Stimulated activated CD4-positive, alpha-beta T cell treated with anti-CD3 and anti-CD28 coated beads, Interleukin-15, amount 100 ng/mL, for 48 hours (primary cell): ENCODE results near the gene IL1RAPL1.
"Not testable (repeated sequence)": the region's sequence is repeated elsewhere in the genome, so short reads cannot be mapped to it uniquely, and the experiment has no call there.

Experiments used
- DNase-seq, 2 donors: peaks; one replicate each; pipeline ENCODE4 v3.0.0-alpha.2; 2020; ENCODE audit warnings: low read depth in 2 of 2

The IL1RAPL1 gene

GRCh38 chrX:28626515-28626914 is 39.3 kb downstream of the IL1RAPL1 start:
- DNase-seq = no peak

GRCh38 chrX:28628120-28628519 is 40.9 kb downstream of the IL1RAPL1 start:
- DNase-seq = no peak

- no peak for DNase-seq
Observed at GRCh38 chrX:28638775-28639174, 51.5 kb downstream of the IL1RAPL1 start.

- DNase-seq = no peak
Observed at GRCh38 chrX:28639451-28639850, 52.2 kb downstream of the IL1RAPL1 start.

- DNase-seq = no peak
Observed at GRCh38 chrX:28649541-28649940, 62.3 kb downstream of the IL1RAPL1 start.

- DNase-seq = no peak
Observed at GRCh38 chrX:28651186-28651585, 63.9 kb downstream of the IL1RAPL1 start.

- DNase-seq = peak in 1 of 2 donors; percentile 17
Observed at GRCh38 chrX:28659269-28659668, 72.0 kb downstream of the IL1RAPL1 start.

- no peak for DNase-seq
Observed at GRCh38 chrX:28665778-28666177, 78.5 kb downstream of the IL1RAPL1 start.

- no peak for DNase-seq
Observed at GRCh38 chrX:28668303-28668702, 81.1 kb downstream of the IL1RAPL1 start.

GRCh38 chrX:28668957-28669356 is 81.7 kb downstream of the IL1RAPL1 start:
- DNase-seq = no peak

GRCh38 chrX:28670074-28670473 is 82.8 kb downstream of the IL1RAPL1 start:
- DNase-seq = no peak

GRCh38 chrX:28675173-28675572 is 87.9 kb downstream of the IL1RAPL1 start:
- no peak for DNase-seq

GRCh38 chrX:28693101-28693500 is 105.9 kb downstream of the IL1RAPL1 start:
- no peak for DNase-seq

- no peak for DNase-seq
Observed at GRCh38 chrX:28697732-28698131, 110.5 kb downstream of the IL1RAPL1 start.

- DNase-seq = no peak
Observed at GRCh38 chrX:28701222-28701621, 114.0 kb downstream of the IL1RAPL1 start.

- no peak for DNase-seq
Observed at GRCh38 chrX:28706964-28707363, 119.7 kb downstream of the IL1RAPL1 start.

GRCh38 chrX:28709421-28709820 is 122.2 kb downstream of the IL1RAPL1 start:
- DNase-seq = no peak

GRCh38 chrX:28717864-28718263 is 130.6 kb downstream of the IL1RAPL1 start:
- DNase-seq = no peak

GRCh38 chrX:28718450-28718849 is 131.2 kb downstream of the IL1RAPL1 start:
- DNase-seq = no peak

GRCh38 chrX:28719620-28720019 is 132.4 kb downstream of the IL1RAPL1 start:
- no peak for DNase-seq

GRCh38 chrX:28752330-28752729 is 165.1 kb downstream of the IL1RAPL1 start:
- no peak for DNase-seq

GRCh38 chrX:28756175-28756574 is 168.9 kb downstream of the IL1RAPL1 start:
- DNase-seq = no peak

- no peak for DNase-seq
Observed at GRCh38 chrX:28756647-28757046, 169.4 kb downstream of the IL1RAPL1 start.

- DNase-seq = no peak
Observed at GRCh38 chrX:28757290-28757689, 170.0 kb downstream of the IL1RAPL1 start.

GRCh38 chrX:28766561-28766960 is 179.3 kb downstream of the IL1RAPL1 start:
- DNase-seq = not testable (repeated sequence)
